GM12874 (cell line): ENCODE data around the gene CHST11.

Source experiments
- CTCF ChIP-seq: IDR thresholded peaks from 2 replicates; pipeline ENCODE4 v1.5.1; 2011; ENCODE audit warnings: low read depth, mild to moderate bottlenecking, control low read depth, low read length, moderate library complexity; ENCODE audit not compliant: insufficient read depth

The CHST11 gene

GRCh38 chr12:104480826-104481440 lies 24.2 kb downstream of the CHST11 start:
- TF ChIP-seq CTCF = no peak

GRCh38 chr12:104482113-104482512 lies 25.4 kb downstream of the CHST11 start:
- no peak for TF ChIP-seq CTCF

DNA sequence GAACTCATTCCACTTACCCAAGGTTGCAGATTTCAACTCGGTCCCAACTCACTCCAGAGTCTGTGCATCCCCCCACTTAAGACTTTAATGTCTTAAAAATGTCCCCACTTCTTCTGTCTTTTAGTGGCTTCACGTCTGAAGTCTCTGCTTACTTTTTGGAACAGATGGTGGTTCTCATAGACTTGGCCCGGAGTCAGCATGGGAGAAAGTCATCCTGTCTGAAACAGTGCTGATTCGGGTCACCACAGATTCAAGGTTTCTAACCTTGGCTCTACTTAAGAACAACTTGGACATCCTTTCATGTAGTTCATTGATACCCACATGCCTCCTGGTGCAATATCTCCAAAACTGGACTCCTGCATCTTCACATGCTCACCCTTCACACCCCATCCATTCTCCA lies 26.0 kb downstream of the CHST11 start:
- TF ChIP-seq CTCF = no peak

GRCh38 chr12:104484079-104484478 lies 27.3 kb downstream of the CHST11 start:
- no peak for TF ChIP-seq CTCF

- no peak for TF ChIP-seq CTCF
These were observed 29.1 kb downstream of the CHST11 start for GRCh38 chr12:104485651-104486362.

DNA sequence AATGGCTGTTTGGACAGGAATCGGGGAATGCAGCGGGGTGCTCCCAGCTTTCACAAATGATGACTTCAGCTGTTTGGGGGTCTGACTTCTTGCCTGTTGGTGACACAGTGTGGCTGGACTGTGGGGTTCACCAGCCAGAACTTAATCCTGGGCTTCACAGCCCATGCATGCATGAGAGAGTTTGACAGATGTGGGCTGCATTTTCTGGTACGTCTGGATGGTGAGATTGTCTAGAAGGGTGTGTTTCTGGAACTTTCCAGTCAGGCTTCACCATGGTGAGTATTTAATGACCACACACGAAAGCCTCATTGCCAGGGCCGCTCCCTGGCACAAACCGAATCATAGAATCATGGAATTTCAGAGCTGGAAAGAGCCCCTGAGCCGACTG lies 29.6 kb downstream of the CHST11 start:
- TF ChIP-seq CTCF = no peak

GRCh38 chr12:104486943-104487819 lies 30.4 kb downstream of the CHST11 start:
- TF ChIP-seq CTCF = no peak
